A673 (cell line): Measurements from ENCODE around the gene FBXL17. TPM values are rescaled to one million over a fixed set of nuclear protein-coding genes. Genes with fewer than 3 reads are reported as not detected.

Experiments used
- BruUV-seq: library from RNA; stranded (reverse); fragments of 400-500 nt; replicated peaks from 2 replicates; lab custom pipeline; 2021; lab: Mats Ljungman, UMichigan
- CTCF ChIA-PET: fragments of 300-600 bp; sonication (Branson Sonifier 250); formaldehyde crosslinking; loops from one replicate; lab custom pipeline; 2022; ENCODE audit warnings: antibody characterized with exemption; lab: Charles Lee
- POLR2A ChIA-PET: fragments of 300-600 bp; sonication (Branson Sonifier 250); formaldehyde crosslinking; loops from one replicate; lab custom pipeline; 2022; ENCODE audit warnings: antibody characterized with exemption; ENCODE audit not compliant: low non-redundant PET; lab: Charles Lee
- DNase-seq: peaks from one replicate; pipeline ENCODE4 v3.0.0-alpha.2; 2015; ENCODE audit warnings: low spot score
- H3K27ac ChIP-seq: fragments of 200-600 bp; sonication (generic); 2 replicates; pipeline ENCODE4 v1.5.1; 2016; ENCODE audit warnings: mixed run types, low read depth, mild to moderate bottlenecking, mixed read lengths, antibody characterized with exemption, low read length; ENCODE audit not compliant: poor library complexity, severe bottlenecking
- H3K27me3 ChIP-seq: fragments of 200-600 bp; sonication (generic); replicated peaks from 2 replicates; pipeline ENCODE4 v1.6.1; 2017; ENCODE audit warnings: mixed run types, low read depth, mild to moderate bottlenecking, mixed read lengths, antibody characterized with exemption, low read length; ENCODE audit not compliant: insufficient read depth, poor library complexity
- H3K36me3 ChIP-seq: fragments of 200-600 bp; sonication (generic); 2 replicates; pipeline ENCODE4 v1.6.1; 2016; ENCODE audit warnings: mixed run types, mild to moderate bottlenecking, mixed read lengths, antibody characterized with exemption, low read length; ENCODE audit not compliant: insufficient read depth, poor library complexity, severe bottlenecking
- H3K4me1 ChIP-seq: fragments of 200-600 bp; sonication (generic); 2 replicates; pipeline ENCODE4 v1.6.1; 2017; ENCODE audit warnings: mixed run types, mild to moderate bottlenecking, mixed read lengths, antibody characterized with exemption, low read length; ENCODE audit not compliant: insufficient read depth, poor library complexity, severe bottlenecking
- H3K4me3 ChIP-seq: fragments of 200-600 bp; sonication (generic); 2 replicates; pipeline ENCODE4 v1.5.1; 2016; ENCODE audit warnings: low read depth, mixed run types, mild to moderate bottlenecking, mixed read lengths, low read length; ENCODE audit not compliant: poor library complexity, severe bottlenecking
- H3K9me3 ChIP-seq: fragments of 200-600 bp; sonication (generic); 2 replicates; pipeline ENCODE4 v1.6.1; 2016; ENCODE audit warnings: mixed run types, low read depth, mild to moderate bottlenecking, mixed read lengths, antibody characterized with exemption, low read length; ENCODE audit not compliant: poor library complexity, severe bottlenecking
- CTCF ChIP-seq: fragments of 300-800, 200-600 bp; sonication (generic); conservative IDR thresholded peaks from 2 replicates; pipeline ENCODE4 v1.5.1; 2017; ENCODE audit warnings: low read depth, mild to moderate bottlenecking, antibody characterized with exemption, low read length, moderate library complexity, mixed read lengths
- EZH2 ChIP-seq: fragments of 200-600 bp; sonication (generic); IDR thresholded peaks from 2 replicates; pipeline ENCODE4 v1.6.1; 2017; ENCODE audit warnings: borderline replicate concordance, low read depth, mild to moderate bottlenecking, mixed read lengths, antibody characterized with exemption, low read length; ENCODE audit not compliant: poor library complexity, severe bottlenecking
- intact Hi-C: fragments of 100-400 bp; cut with micrococcal nuclease; formaldehyde crosslinking; loops from one replicate; pipeline ENCODE4 v1.10.0; 2022; ENCODE audit not compliant: unreplicated experiment
- total RNA-seq: library from RNA; stranded (reverse); gene quantifications from 2 replicates; pipeline ENCODE4 v1.2.3, GENCODE V29; 2021

The FBXL17 gene
- total RNA-seq, 1 experiment from 2014 or later = 5.7 TPM

GRCh38 chr5:108384741-108385140, 2.8 kb upstream of the FBXL17 start:
- CTCF ChIA-PET = no interaction called here
- H3K36me3 ChIP-seq = no peaks in the 10 kb centered on the region
- no peaks in the 10 kb centered on the region for H3K9me3 ChIP-seq
- no TSS peak for BruUV-seq
- H3K4me1 ChIP-seq = peaks cover 1% of the 10 kb centered on the region
- intact Hi-C loops = no loop called here
- H3K27me3 ChIP-seq = no peaks in the 10 kb centered on the region
- no peak for DNase-seq
- H3K4me3 ChIP-seq = no peak overlapping the region
- TF ChIP-seq EZH2 (no peak), CTCF (no peak)
- POLR2A ChIA-PET = no interaction called here
- no peak overlapping the region for H3K27ac ChIP-seq

- H3K4me3 ChIP-seq = peak overlapping the region; percentile 90
- CTCF ChIA-PET = no interaction called here
- TF ChIP-seq EZH2 = no peak
- TSS peak; percentile 62 for BruUV-seq
- H3K9me3 ChIP-seq = no peaks in the 10 kb centered on the region
- no peaks in the 10 kb centered on the region for H3K36me3 ChIP-seq
- POLR2A ChIA-PET = no interaction called here
- H3K27ac ChIP-seq = no peak overlapping the region
- no peaks in the 10 kb centered on the region for H3K27me3 ChIP-seq
- peaks cover 8% of the 10 kb centered on the region for H3K4me1 ChIP-seq
- DNase-seq = no peak
- intact Hi-C loops = no loop called here
Observed at GRCh38 chr5:108382784-108383330, 959 bp upstream of the FBXL17 start.

- Histone ChIP-seq H3K27me3 (no peaks in the 10 kb centered on the region), H3K27ac (peak overlapping the region; percentile 94), H3K4me3 (peak overlapping the region; percentile 90), H3K4me1 (peaks cover 8% of the 10 kb centered on the region), H3K9me3 (no peaks in the 10 kb centered on the region), H3K36me3 (no peaks in the 10 kb centered on the region)
- intact Hi-C loops = no loop called here
- CTCF ChIA-PET = no interaction called here
- DNase-seq = peak; percentile 75
- POLR2A ChIA-PET = no interaction called here
- BruUV-seq = no TSS peak
- TF ChIP-seq EZH2 (no peak), CTCF (no peak)
Observed at GRCh38 chr5:108381350-108381953, 446 bp downstream of the FBXL17 start.
